Vagina (tissue), 2 donors: ENCODE data around the gene LIPH. TPM values are rescaled to one million over a fixed set of nuclear protein-coding genes. Genes with fewer than 3 reads are reported as not detected.

Experiments
- DNase-seq, 2 donors: peaks; one replicate each; pipeline ENCODE4 v3.0.0-alpha.2; 2017; ENCODE audit errors: extremely low spot score in 2 of 2
- H3K27ac ChIP-seq: fragments of 200-600 bp; sonication (generic); one replicate; pipeline ENCODE4 v1.5.1; 2019
- H3K27me3 ChIP-seq: fragments of 200-600 bp; sonication (generic); one replicate; pipeline ENCODE4 v1.5.1; 2019
- H3K36me3 ChIP-seq, 2 donors: fragments of 200-600 bp; sonication (generic); one replicate each; pipeline ENCODE4 v1.5.1; 2017 to 2019
- H3K4me1 ChIP-seq: fragments of 200-600 bp; sonication (generic); one replicate; pipeline ENCODE4 v1.5.1; 2019
- H3K4me3 ChIP-seq, 2 donors: fragments of 200-600 bp; sonication (generic); 1 replicate in 1 of 2; 2 replicates in 1 of 2; pipeline ENCODE4 v1.5.1; 2016 to 2019
- H3K9me3 ChIP-seq: fragments of 200-600 bp; sonication (generic); one replicate; pipeline ENCODE4 v1.5.1; 2019
- CTCF ChIP-seq, 3 experiments: fragments of 450-650 bp in 2 of 3; fragments of 200-600 bp in 1 of 3; sonication (generic) in 1 of 3; IDR thresholded peaks; one replicate each; pipeline ENCODE4 v1.5.1; 2017 to 2019; ENCODE audit warnings: antibody characterized with exemption in 3 of 3, mild to moderate bottlenecking in 2 of 3, moderate library complexity in 2 of 3
- POLR2A ChIP-seq, 2 donors: fragments of 450-650 bp; IDR thresholded peaks; one replicate each; pipeline ENCODE4 v1.6.1; 2017; ENCODE audit warnings: antibody characterized with exemption in 2 of 2, mild to moderate bottlenecking in 2 of 2, moderate library complexity in 2 of 2
- POLR2AphosphoS5 ChIP-seq, 2 donors: sonication (generic); formaldehyde crosslinking; IDR thresholded peaks; one replicate each; pipeline ENCODE4 v1.9.0; 2017; ENCODE audit warnings: antibody characterized with exemption in 2 of 2, mild to moderate bottlenecking in 2 of 2, low read depth in 1 of 2; ENCODE audit not compliant: insufficient read depth in 1 of 2
- intact Hi-C: fragments of 100-400 bp; cut with DNase I; formaldehyde crosslinking; loops from one replicate; pipeline ENCODE4 v1.15.1; 2023
- total RNA-seq: library from RNA; depleted of rRNA; stranded (reverse); fragments of >200 nt; gene quantifications from one replicate; pipeline ENCODE4 v1.2.3, GENCODE V29; 2016

Gene LIPH
- total RNA-seq, 1 donor from 2014 or later = 2.7 TPM

DNA sequence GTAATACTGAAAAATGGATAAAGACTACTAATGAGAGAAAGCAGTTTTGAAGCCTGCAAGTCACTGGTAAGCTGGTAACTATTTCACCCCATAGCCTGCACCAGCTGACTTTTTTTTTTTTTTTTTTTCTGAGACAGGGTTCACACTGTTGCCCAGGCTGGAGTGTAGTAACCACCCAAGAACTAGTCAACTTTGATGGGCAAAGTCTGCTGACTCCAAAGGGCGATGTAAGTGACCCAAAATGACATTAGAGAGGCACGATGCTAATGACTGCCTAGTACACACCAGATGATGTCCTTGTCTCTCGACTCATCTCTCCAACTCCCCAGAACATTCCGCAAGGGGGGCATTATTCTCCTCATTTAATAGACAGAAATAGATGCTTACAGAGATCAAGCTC is 40.7 kb downstream of the LIPH start:
- intact Hi-C loops = no loop called here
- no peaks in the 10 kb centered on the region for H3K4me1 ChIP-seq
- no peaks in the 10 kb centered on the region for H3K27me3 ChIP-seq
- H3K9me3 ChIP-seq = no peaks in the 10 kb centered on the region
- no peak for DNase-seq
- TF ChIP-seq POLR2A (IDR thresholded peaks at IDR 0.05) = no peak
- TF ChIP-seq CTCF (IDR thresholded peaks at IDR 0.05) = no peak
- no peak for TF ChIP-seq POLR2AphosphoS5 (IDR thresholded peaks at IDR 0.05; ENCODE audit: insufficient read depth in 1 of 2, low read depth in 1 of 2)
- H3K36me3 ChIP-seq = no peaks in the 10 kb centered on the region
- no peak overlapping the region for H3K27ac ChIP-seq
- no peak overlapping the region for H3K4me3 ChIP-seq

GRCh38 chr3:185508335-185508991 is 43.9 kb downstream of the LIPH start:
- Histone ChIP-seq H3K4me1 (no peaks in the 10 kb centered on the region), H3K9me3 (no peaks in the 10 kb centered on the region), H3K36me3 (no peaks in the 10 kb centered on the region), H3K27ac (no peak overlapping the region), H3K4me3 (no peak overlapping the region), H3K27me3 (no peaks in the 10 kb centered on the region)
- TF ChIP-seq POLR2AphosphoS5 (IDR thresholded peaks at IDR 0.05; ENCODE audit: insufficient read depth in 1 of 2, low read depth in 1 of 2) (no peak), CTCF (IDR thresholded peaks at IDR 0.05) (no peak), POLR2A (IDR thresholded peaks at IDR 0.05) (no peak)
- no peak for DNase-seq
- intact Hi-C loops = no loop called here

DNA sequence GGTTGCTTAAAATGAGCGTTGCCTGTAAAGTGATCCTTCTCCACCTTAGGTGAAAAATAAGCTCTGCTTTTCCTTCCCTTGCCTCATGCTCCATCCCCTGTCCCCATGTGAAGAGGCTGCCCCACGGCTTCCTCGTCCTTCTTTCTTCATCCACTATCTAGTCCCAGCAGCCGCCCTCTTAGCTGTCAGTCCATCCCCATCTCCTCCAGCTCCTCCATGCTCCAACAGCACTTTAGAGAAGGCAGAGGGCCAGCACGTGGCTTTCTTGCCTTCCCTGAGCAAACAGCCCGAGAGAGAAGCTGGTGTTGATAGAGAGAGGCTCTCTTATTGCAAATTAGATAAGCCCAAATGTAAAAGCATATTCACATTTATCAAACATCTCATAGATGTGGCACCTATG is 44.5 kb downstream of the LIPH start:
- intact Hi-C loops = no loop called here
- TF ChIP-seq CTCF (IDR thresholded peaks at IDR 0.05) (no peak), POLR2A (IDR thresholded peaks at IDR 0.05) (no peak), POLR2AphosphoS5 (IDR thresholded peaks at IDR 0.05; ENCODE audit: insufficient read depth in 1 of 2, low read depth in 1 of 2) (no peak)
- Histone ChIP-seq H3K27me3 (no peaks in the 10 kb centered on the region), H3K4me3 (no peak overlapping the region), H3K36me3 (no peaks in the 10 kb centered on the region), H3K27ac (no peak overlapping the region), H3K9me3 (no peaks in the 10 kb centered on the region), H3K4me1 (no peaks in the 10 kb centered on the region)
- no peak for DNase-seq

DNA sequence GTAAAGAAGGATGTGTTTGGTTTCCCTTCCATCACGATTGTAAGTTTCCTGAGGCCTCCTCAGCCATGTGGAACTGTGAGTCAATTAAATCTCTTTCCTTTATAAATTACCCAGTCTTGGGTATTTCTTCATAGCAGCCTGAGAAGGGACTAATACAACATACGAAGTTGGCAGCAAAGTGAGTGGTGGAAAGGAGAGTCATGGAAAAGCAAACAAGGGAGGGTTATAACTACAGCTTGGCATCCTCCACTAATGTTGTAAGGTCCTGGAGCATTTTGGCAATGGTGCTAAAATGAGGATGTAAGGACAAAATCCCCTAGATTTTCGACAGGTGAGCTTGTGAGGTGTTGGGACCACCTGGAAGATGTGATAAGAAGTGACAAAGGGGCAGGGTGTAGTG is 47.8 kb downstream of the LIPH start:
- intact Hi-C loops = no loop called here
- peaks cover under 1% of the 10 kb centered on the region for H3K4me1 ChIP-seq
- no peaks in the 10 kb centered on the region for H3K36me3 ChIP-seq
- H3K4me3 ChIP-seq = no peak overlapping the region
- DNase-seq = no peak
- no peaks in the 10 kb centered on the region for H3K9me3 ChIP-seq
- TF ChIP-seq CTCF (IDR thresholded peaks at IDR 0.05) (no peak), POLR2AphosphoS5 (IDR thresholded peaks at IDR 0.05; ENCODE audit: insufficient read depth in 1 of 2, low read depth in 1 of 2) (no peak), POLR2A (IDR thresholded peaks at IDR 0.05) (no peak)
- no peak overlapping the region for H3K27ac ChIP-seq
- no peaks in the 10 kb centered on the region for H3K27me3 ChIP-seq

DNA sequence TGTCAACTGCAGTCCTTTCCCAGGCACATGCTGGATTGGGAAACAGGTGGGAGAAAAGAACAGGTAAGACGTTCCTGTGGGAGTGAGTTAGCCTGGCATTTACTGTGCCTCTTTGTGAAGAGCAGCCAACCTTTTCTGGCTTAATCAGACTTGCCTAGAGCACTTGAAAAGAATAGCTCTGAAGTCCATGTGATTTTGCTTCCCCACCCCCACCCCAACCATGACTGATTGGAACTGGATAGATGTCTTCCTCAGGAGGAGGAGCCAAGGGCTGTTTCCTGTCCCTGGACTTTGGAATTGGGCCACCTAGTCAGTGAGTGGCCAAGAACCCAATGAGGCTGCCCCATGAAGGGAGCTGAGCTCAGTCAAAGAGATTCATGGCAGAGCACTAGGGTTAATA is 48.9 kb downstream of the LIPH start:
- intact Hi-C loops = no loop called here
- H3K27ac ChIP-seq = no peak overlapping the region

More for the DNA sequence above, 48.9 kb downstream of the LIPH start:
- H3K4me1 ChIP-seq = peaks cover 6% of the 10 kb centered on the region
- no peaks in the 10 kb centered on the region for H3K9me3 ChIP-seq
- no peaks in the 10 kb centered on the region for H3K27me3 ChIP-seq
- no peaks in the 10 kb centered on the region for H3K36me3 ChIP-seq
- TF ChIP-seq POLR2A (IDR thresholded peaks at IDR 0.05) = no peak
- H3K4me3 ChIP-seq = no peak overlapping the region
- no peak for DNase-seq
